Activated CD8-positive, alpha-beta memory T cell treated with anti-CD3 and anti-CD28 coated beads, Interleukin-2, amount 50 U/mL, for 4 hours (primary cell): ENCODE results near the gene EXD3.
"Not testable (repeated sequence)": the region's sequence is repeated elsewhere in the genome, so short reads cannot be mapped to it uniquely, and the experiment has no call there.

Source experiments
- DNase-seq: peaks from one replicate; pipeline ENCODE4 v3.0.0-alpha.2; 2020

The EXD3 gene

GRCh38 chr9:137327641-137328550, 95.1 kb downstream of the EXD3 start:
- not testable (repeated sequence) for DNase-seq

- no peak for DNase-seq
These were observed 96.4 kb downstream of the EXD3 start for GRCh38 chr9:137326445-137327065.

GRCh38 chr9:137325799-137326198, 97.2 kb downstream of the EXD3 start:
- no peak for DNase-seq

- DNase-seq, result no peak
These were observed 97.8 kb downstream of the EXD3 start for GRCh38 chr9:137325124-137325523.

GRCh38 chr9:137323531-137324331, 99.2 kb downstream of the EXD3 start:
- no peak for DNase-seq

GRCh38 chr9:137321726-137322361, 101.1 kb downstream of the EXD3 start:
- no peak for DNase-seq

- peak; percentile 17 for DNase-seq
These were observed 102.2 kb downstream of the EXD3 start for GRCh38 chr9:137320555-137321384.

GRCh38 chr9:137319739-137320551, 103.0 kb downstream of the EXD3 start:
- no peak for DNase-seq

- no peak for DNase-seq
These were observed 103.8 kb downstream of the EXD3 start for GRCh38 chr9:137319011-137319738.

- DNase-seq, result no peak
These were observed 104.4 kb downstream of the EXD3 start for GRCh38 chr9:137318602-137319001.

- no peak for DNase-seq
These were observed 105.0 kb downstream of the EXD3 start for GRCh38 chr9:137317718-137318511.

GRCh38 chr9:137317021-137317717, 105.8 kb downstream of the EXD3 start:
- DNase-seq, result peak; percentile 13

GRCh38 chr9:137316012-137316981, 106.7 kb downstream of the EXD3 start:
- peak; percentile 18 for DNase-seq

- DNase-seq, result peak; percentile 14
These were observed 107.4 kb downstream of the EXD3 start for GRCh38 chr9:137315581-137316011.

GRCh38 chr9:137314561-137315560, 108.1 kb downstream of the EXD3 start:
- peak; percentile 16 for DNase-seq

GRCh38 chr9:137313956-137314560, 108.9 kb downstream of the EXD3 start:
- no peak for DNase-seq
